Stimulated activated effector memory CD8-positive, alpha-beta T cell treated with anti-CD3 and anti-CD28 coated beads, Interleukin-12 subunit alpha, Interleukin-12 subunit beta, amount 100 ng/mL, for 72 hours (primary cell): Measurements from ENCODE around the gene ZCCHC14.
A peak's percentile ranks its signal among the peaks of the same experiment; 100 is the strongest.
"Not testable (repeated sequence)": the region's sequence is repeated elsewhere in the genome, so short reads cannot be mapped to it uniquely, and the experiment has no call there.

ENCODE experiments used
- ATAC-seq: fragments of 150-1000 bp; cut with Tn5 transposase; 2 replicates; pipeline ENCODE4 v1.10.0; 2021
- DNase-seq, 2 donors: peaks; one replicate each; pipeline ENCODE4 v3.0.0; 2021 to 2022; ENCODE audit warnings: low spot score in 2 of 2
- H3K27ac Mint-ChIP-seq: one replicate; pipeline ENCODE4 v1.8.0; 2022; ENCODE audit warnings: mild to moderate bottlenecking, mixed read lengths
- H3K36me3 Mint-ChIP-seq: one replicate; pipeline ENCODE4 v1.8.0; 2022; ENCODE audit warnings: mild to moderate bottlenecking, mixed read lengths
- H3K4me1 Mint-ChIP-seq: one replicate; pipeline ENCODE4 v1.8.0; 2022; ENCODE audit warnings: mixed read lengths
- H3K4me3 Mint-ChIP-seq: one replicate; pipeline ENCODE4 v1.8.0; 2022; ENCODE audit warnings: mild to moderate bottlenecking, mixed read lengths
- H3K9me3 Mint-ChIP-seq: one replicate; pipeline ENCODE4 v1.8.0; 2022; ENCODE audit warnings: mixed read lengths

ZCCHC14 gene

DNA sequence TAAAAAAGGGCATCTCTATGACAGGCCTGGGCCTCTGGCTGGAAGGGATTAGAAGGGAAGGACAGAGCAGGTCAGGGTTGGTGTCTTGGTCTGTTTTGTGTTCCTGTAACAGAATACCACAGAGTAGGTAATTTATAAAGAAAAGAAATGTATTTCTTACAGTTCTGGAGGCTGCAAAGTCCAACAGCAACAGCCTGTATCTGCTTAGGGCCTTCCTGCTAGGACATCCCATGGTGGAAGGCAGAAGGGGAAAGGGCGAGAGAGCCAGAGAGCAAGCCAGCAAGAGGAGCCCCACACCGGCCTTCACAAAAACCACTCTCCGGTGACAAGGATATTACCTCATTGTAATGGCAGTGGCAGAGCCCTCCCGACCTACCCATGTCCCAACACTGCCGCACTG lies 11.1 kb downstream of the ZCCHC14 start:
- H3K9me3 Mint-ChIP-seq, H3K36me3 Mint-ChIP-seq, H3K4me3 Mint-ChIP-seq, ATAC-seq, DNase-seq: not testable (repeated sequence)
- Mint-ChIP-seq H3K27ac (peak overlapping the region; percentile 49), H3K4me1 (peaks cover 55% of the 10 kb centered on the region)

DNA sequence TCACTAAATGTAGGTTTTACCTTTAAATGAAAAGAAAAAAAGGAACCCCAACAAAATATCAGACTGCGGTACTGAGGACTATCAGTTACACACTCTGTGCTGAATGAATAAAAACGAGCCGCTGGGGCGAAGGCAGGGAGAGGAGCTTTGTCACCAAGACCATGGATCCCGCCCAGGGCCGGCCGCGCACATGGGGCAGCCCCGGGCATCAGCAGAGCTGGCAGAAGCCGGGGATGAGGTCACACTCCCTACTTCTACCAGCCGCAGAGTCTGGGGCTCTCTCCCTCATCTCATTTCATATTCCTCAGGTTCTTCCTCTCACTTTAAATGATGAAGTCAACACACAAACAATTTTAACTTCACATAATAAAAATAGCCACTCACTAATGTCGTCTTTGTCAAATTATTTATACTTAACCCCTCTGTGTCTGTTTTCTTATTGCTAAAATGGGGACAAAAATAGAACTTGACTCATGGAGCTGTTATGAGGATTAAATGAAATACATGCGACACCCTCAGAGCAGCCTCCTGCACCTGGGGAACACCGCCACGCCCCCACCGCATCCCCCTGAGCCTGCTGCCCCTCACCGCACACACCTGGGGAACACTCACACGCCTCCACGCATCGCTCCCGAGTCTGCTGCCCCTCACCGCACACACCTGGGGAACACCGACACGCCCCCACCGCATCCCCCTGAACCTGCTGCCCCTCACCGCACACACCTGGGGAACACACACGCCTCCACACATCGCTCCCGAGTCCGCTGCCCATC lies 15.4 kb downstream of the ZCCHC14 start:
- peaks cover 49% of the 10 kb centered on the region for H3K4me1 Mint-ChIP-seq
- not testable (repeated sequence) for H3K9me3 Mint-ChIP-seq, DNase-seq, H3K4me3 Mint-ChIP-seq, ATAC-seq, H3K36me3 Mint-ChIP-seq
- peak overlapping the region; percentile 60 for H3K27ac Mint-ChIP-seq

DNA sequence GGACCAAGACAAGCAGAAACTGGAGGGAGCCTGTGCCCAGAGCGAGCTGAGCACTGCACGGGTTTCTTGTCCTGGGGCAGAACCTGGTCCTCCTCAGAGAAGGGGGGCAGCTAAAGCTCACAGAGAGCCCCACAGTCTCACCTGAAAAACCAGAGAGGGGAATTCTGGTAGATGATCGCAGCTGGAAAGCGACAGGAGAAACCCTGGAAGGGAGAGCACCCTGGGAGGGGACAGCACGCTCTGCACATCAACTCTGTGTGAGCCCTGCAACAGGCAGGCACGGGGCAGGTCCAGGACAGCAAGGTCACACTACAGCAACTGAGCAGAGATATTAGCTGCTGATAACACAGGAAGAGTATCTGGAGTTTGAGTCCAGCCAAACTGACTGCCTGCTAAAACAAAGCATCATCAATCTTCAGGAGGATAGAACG lies 18.2 kb downstream of the ZCCHC14 start:
- Mint-ChIP-seq H3K4me3 (no peak overlapping the region), H3K36me3 (no peaks in the 10 kb centered on the region), H3K4me1 (peaks cover 35% of the 10 kb centered on the region), H3K9me3 (no peaks in the 10 kb centered on the region), H3K27ac (peak overlapping the region; percentile 40)
- ATAC-seq (no peak), DNase-seq (no peak)

DNA sequence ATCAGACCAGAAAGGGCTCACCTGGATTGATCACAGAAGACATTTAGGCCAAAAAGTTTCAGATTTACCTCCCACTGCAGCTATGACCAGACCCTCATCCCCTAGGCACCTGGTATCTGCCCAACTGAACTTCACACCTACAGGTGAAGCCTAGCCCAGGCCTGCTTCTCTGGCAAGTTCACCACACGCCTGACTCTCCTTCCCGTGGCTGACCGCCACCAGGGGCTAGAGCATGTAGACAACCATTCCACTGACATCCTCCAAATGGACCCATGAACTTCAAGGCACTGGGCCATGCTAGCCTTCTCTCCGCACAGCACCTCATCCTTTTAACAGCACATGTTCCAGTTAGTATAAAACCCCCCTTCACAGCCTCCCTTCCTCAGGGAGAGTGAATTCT lies 18.8 kb downstream of the ZCCHC14 start:
- Mint-ChIP-seq H3K4me3 (no peak overlapping the region), H3K4me1 (peaks cover 35% of the 10 kb centered on the region), H3K27ac (peak overlapping the region; percentile 40), H3K9me3 (no peaks in the 10 kb centered on the region), H3K36me3 (no peaks in the 10 kb centered on the region)
- DNase-seq (no peak), ATAC-seq (no peak)

DNA sequence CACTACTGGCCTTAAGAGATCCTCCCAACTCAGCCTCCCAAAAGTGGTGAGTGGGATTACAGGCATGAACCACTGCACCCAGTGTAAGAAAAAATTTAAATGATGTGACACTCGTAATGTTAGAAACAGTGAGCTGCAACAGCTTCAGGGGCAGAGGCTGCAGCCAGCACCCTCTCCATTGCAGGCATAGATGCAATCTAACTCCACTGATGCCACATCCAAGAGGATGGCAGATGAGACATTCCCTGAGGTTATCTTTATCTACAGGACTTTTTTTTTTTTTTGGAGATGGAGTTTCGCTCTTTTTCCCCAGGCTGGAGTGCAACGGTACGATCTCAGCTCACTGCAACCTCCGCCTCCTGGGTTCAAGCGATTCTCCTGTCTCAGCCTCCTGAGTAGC lies 19.9 kb downstream of the ZCCHC14 start:
- H3K36me3 Mint-ChIP-seq = no peaks in the 10 kb centered on the region
- DNase-seq (no peak), ATAC-seq (no peak)
- H3K4me3 Mint-ChIP-seq = no peak overlapping the region
- H3K4me1 Mint-ChIP-seq = peaks cover 32% of the 10 kb centered on the region
- H3K27ac Mint-ChIP-seq = no peak overlapping the region
- H3K9me3 Mint-ChIP-seq = no peaks in the 10 kb centered on the region

DNA sequence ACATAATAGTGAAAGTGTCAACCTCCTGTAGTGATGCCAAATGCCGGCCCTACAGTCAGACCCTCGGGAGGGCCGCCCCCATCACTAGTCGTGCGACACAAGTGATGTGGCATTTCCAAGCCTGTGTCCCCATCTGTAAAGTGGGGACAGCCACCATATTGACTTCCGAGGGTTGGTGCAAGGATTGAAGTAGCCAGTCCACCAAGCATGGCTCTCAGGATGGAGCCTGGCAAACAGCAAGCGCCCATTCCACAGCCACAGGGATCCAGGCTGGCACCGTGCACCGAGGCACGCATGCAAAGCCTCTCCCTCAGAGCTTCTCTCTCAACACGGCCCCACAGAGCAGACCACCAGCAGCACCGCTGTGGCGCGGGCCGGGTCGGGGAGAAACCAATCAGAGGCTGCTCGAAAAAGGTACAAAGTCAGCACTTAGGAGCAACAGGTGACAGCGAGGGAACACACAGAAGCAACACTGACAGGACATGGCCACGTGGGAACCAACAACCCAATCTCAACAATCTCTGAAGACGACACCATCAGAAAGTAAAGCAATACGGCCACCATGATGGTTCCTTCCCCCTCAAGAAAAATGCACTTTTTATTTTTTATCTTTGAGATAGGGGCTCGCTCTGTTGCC lies 20.6 kb downstream of the ZCCHC14 start:
- no peak overlapping the region for H3K4me3 Mint-ChIP-seq
- no peak overlapping the region for H3K27ac Mint-ChIP-seq
- DNase-seq (no peak), ATAC-seq (no peak)
- peaks cover 28% of the 10 kb centered on the region for H3K4me1 Mint-ChIP-seq
- no peaks in the 10 kb centered on the region for H3K36me3 Mint-ChIP-seq
- no peaks in the 10 kb centered on the region for H3K9me3 Mint-ChIP-seq

DNA sequence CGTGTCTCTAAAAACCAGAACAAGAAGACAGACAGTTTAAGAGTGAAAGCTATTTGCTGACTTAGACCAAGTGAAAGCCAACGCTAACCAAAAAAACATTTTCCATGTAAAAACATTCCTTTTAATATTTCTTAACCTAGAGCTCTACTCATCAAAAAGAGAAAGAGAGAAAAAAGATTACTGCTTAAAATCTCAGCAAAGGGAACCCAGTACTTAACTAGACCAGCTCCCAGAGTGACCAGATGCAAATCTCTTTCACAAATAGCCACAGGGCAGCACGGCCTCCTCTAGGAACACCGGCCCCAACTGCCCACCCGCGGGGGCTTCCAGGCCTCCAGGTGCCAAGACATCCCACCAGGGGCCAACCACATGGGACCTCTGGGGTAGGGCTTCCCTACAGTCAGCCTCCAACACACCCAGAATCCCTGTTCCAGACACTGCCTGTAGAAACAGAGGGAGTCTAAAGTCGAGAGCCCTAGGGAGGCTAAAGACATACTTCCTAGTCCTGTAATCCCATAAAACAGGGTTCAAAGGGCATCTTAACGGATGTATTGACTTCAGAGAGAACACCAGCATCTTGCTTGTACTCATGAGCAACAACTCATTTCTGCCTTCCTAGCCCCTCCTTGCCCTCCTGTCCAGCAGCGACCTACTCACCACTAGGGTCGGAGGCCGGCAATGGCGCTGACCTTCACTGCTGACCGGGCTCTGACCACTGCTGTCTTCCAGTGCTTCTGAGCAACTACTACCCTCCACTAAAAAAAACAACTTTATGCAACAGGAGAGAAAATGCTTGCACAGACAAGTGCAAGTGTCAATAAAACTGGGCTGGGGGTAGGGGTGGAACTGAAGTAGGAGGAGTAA lies 21.3 kb downstream of the ZCCHC14 start:
- H3K36me3 Mint-ChIP-seq = no peaks in the 10 kb centered on the region
- H3K9me3 Mint-ChIP-seq = no peaks in the 10 kb centered on the region
- no peak overlapping the region for H3K4me3 Mint-ChIP-seq
- no peak for DNase-seq
- no peak for ATAC-seq
- peaks cover 27% of the 10 kb centered on the region for H3K4me1 Mint-ChIP-seq
- no peak overlapping the region for H3K27ac Mint-ChIP-seq

DNA sequence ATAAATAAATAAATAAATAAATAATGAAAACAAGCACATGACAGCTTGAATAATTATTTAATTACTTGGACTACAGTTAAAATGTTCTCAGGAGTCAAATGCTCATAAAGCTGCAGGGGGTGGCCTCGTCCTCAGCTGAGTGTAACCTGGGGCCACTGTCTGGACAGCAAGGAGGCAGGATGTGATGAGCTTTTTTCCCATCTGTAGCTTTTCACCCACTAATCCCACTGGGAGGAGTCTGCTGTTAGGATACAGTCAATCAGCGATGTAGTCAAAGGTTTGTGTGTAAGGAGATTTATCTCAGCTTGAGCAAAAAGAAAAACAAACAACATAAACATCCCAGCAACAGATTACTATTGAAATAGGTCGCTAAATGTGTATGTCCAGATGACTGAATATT lies 22.5 kb downstream of the ZCCHC14 start:
- Mint-ChIP-seq H3K9me3 (no peaks in the 10 kb centered on the region), H3K27ac (no peak overlapping the region), H3K4me3 (no peak overlapping the region), H3K36me3 (no peaks in the 10 kb centered on the region), H3K4me1 (peaks cover 17% of the 10 kb centered on the region)
- no peak for ATAC-seq
- DNase-seq = no peak

DNA sequence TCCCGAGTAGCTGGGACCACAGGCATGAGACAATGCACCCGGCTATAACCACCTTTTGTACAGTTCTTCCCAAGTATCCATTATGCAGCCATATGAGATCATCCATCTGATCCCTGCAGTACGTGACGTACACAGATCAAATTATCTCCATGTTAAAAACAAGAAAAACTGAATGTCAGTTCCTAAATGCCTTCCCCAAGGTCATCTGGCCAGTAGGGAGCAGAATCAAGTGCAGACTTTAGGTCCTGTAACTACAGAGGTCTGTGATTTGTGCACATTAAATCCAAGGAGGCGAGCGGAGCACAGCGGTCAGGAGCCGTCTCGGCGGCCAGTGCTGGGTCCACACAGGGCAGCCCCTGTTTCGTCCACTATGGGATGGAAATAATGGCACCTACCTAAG lies 23.7 kb downstream of the ZCCHC14 start:
- ATAC-seq (no peak), DNase-seq (no peak)
- no peaks in the 10 kb centered on the region for H3K36me3 Mint-ChIP-seq
- no peaks in the 10 kb centered on the region for H3K9me3 Mint-ChIP-seq
- H3K4me3 Mint-ChIP-seq = no peak overlapping the region
- no peak overlapping the region for H3K27ac Mint-ChIP-seq
- peaks cover 17% of the 10 kb centered on the region for H3K4me1 Mint-ChIP-seq

DNA sequence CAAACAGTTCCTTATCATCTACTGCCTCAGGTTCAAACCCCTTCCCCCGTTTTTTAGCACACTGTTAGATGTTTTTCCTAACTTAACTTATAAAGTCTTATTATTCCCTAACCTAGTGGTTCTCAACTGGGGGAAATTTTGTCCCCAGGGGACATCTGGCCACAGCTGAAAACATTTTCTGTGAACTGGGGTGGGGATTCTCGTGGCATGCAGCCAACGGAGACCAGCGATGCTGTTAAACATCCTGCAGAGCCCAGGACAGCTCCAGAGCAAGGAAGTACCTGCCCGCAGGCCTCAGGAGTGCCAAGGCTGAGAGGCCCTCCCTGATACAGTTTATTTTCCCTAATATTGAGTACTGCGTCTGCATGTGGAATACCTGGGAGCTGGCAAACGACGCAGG lies 24.3 kb downstream of the ZCCHC14 start:
- H3K27ac Mint-ChIP-seq = no peak overlapping the region
- H3K4me1 Mint-ChIP-seq = peaks cover 20% of the 10 kb centered on the region
- no peaks in the 10 kb centered on the region for H3K36me3 Mint-ChIP-seq
- no peak overlapping the region for H3K4me3 Mint-ChIP-seq
- no peak for ATAC-seq
- no peaks in the 10 kb centered on the region for H3K9me3 Mint-ChIP-seq
- no peak for DNase-seq

DNA sequence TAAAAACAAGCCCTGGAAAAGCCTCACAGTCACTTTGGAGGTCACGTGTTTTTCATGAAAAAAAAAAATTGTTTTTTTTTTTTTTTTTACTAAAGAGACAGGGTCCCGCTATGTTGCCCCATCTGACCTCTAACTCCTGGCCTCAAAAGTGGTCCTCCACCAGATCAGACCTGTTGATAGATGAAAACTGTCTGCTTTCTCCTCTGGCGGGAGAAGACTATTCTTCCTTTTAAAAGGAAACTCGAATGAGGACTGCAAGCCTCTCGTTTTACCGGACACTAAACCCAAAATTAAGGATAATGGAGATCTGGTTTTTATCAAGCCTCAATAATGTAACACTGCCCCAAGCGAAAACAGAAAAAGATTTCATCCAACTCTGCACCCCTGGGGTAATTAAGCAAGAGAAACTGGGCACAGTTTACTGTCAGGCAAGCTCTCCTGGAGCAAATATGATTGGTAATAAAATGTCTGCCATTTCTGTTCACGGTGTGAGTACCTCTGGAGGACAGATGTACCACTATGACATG lies 25.8 kb downstream of the ZCCHC14 start:
- H3K4me3 Mint-ChIP-seq = no peak overlapping the region
- H3K9me3 Mint-ChIP-seq = no peaks in the 10 kb centered on the region
- ATAC-seq = no peak
- no peaks in the 10 kb centered on the region for H3K36me3 Mint-ChIP-seq
- no peak for DNase-seq
- no peak overlapping the region for H3K27ac Mint-ChIP-seq
- peaks cover 22% of the 10 kb centered on the region for H3K4me1 Mint-ChIP-seq

DNA sequence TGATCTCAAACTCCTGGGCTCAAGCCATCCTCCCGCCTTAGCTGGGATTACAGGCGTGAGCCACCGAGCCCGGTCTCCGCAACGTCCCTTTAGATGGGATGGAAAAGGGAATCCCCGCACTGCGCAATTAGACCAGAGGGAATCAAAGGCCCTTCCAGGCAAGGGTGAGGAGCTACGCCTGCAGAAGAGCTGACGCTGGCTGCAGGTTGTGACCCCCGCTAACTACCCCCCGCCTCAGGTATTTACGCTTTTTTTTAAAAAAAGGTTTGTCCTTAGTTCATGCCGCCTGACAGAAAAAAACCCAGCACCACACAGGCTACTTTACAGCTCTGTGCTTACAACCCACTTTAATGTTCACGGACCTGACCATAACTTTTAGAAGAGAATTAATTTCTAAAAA lies 26.9 kb downstream of the ZCCHC14 start:
- no peak for DNase-seq
- Mint-ChIP-seq H3K4me3 (no peak overlapping the region), H3K36me3 (no peaks in the 10 kb centered on the region), H3K27ac (no peak overlapping the region), H3K9me3 (no peaks in the 10 kb centered on the region), H3K4me1 (peaks cover 22% of the 10 kb centered on the region)
- no peak for ATAC-seq

DNA sequence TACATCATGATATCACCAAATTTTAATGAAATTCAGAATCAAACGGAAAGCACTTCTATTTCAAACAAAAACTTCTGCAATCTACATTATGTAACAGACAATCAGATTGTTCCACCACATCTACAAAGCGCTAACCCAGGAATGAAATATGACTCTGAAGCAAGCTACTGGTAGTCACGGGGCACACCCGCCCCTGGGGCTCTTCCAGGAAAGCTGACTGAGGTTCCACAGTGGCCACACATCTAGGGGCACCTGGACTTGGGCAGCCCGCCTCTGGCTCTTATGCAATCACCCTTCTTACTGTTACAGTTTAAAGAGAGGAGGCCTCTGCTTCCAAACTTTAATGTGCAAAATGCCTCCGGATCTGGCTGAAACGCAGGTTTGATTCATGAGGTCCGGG lies 27.5 kb downstream of the ZCCHC14 start:
- peak overlapping the region; percentile 90 for H3K27ac Mint-ChIP-seq
- DNase-seq (no peak), ATAC-seq (no peak)
- H3K36me3 Mint-ChIP-seq = peaks cover under 1% of the 10 kb centered on the region
- peaks cover 22% of the 10 kb centered on the region for H3K4me1 Mint-ChIP-seq
- peak overlapping the region; percentile 75 for H3K4me3 Mint-ChIP-seq
- no peaks in the 10 kb centered on the region for H3K9me3 Mint-ChIP-seq

DNA sequence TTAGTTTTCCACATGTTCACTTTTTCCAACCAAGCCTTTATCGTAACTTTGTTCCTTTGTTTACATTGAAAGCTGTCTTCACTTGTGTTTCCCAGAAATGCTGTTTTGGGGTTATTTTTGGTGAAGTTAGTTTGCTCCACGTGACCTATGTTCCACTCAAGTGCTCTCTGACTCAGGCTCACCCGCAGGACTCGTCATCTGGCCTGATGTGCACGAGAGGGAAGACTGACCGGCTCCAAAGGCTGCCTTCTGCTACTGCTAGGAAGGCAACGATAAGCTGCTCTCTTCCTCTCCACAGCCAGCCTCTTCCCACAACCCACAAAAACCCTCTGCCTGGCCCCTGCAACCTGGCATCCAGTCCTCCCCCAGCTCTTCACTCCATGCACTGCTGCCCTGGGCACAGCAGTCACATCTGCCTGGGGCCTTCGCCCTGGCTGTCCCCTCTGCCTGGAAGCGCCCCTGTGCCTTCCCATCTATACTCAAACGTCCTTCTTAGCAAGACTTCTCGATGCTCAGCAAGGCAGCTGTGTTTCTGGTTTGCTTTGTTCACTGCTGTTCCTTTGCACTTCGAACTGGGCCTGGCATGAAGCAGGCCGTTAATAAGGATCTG lies 28.0 kb downstream of the ZCCHC14 start:
- peaks cover 6% of the 10 kb centered on the region for H3K36me3 Mint-ChIP-seq
- peaks cover 22% of the 10 kb centered on the region for H3K4me1 Mint-ChIP-seq
- no peaks in the 10 kb centered on the region for H3K9me3 Mint-ChIP-seq
- peak overlapping the region; percentile 75 for H3K4me3 Mint-ChIP-seq
- peak; percentile 83 for ATAC-seq
- peak overlapping the region; percentile 90 for H3K27ac Mint-ChIP-seq
- DNase-seq = peak in 1 of 2 donors; percentile 55
